Subcutaneous preadipocyte (primary cell): ENCODE measurements around the gene PAK6. TPM values are rescaled to one million over a fixed set of nuclear protein-coding genes. Genes with fewer than 3 reads are reported as not detected.

Experiments used
- total RNA-seq: library from RNA; depleted of rRNA; stranded (reverse); fragments of >200 nt; gene quantifications from 2 replicates; pipeline ENCODE4 v1.2.3, GENCODE V29; 2012

PAK6 gene
- not detected in 2 replicates for total RNA-seq

DNA sequence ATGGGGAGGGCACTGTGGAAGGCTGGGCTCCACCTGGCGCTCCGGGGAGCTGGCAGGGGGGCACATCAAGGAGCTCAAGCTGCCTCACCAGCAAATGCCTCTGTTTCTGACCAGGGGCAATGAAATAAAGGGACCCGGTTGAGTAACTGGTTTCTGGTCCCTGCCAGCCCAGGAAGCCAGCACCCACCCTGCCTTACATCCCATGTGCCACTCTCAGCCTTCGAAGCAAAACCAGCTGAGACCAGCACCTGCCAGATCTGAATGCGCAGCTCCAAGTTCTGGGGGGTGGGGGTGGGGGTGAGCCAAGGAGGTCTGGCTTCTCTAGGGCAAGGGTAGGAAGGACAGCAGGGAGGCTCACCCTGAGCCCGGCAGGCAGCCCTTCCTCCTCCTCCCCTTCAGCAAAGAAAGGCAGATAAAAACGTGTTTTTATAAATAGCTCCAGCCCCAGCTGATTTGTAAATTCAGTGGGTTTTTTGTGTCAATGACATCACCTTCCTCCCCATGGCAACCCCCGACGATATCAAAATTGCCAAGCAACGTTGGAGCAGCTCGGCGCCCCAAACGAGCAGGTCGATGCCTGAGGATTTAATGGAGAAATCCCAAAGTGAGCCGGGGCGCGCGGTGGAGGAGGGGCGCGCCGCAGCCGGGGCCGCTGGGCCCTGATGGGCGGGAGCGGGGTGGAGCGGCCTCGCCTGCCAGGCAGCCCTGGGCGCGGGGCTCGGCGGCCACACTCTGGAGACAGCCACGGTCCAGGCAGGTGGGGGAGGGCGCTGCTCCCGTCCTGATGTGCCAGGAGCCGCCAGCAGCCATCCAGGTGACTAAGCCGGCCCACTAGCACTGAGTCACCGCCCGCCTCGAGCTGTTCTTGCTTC is at the start of gene PAK6:
Gene PAK6, plus strand, starts transcription at position 532 of the 872 bp plus-strand sequence. CDS start 25,723 bp downstream, outside the sequence.

DNA sequence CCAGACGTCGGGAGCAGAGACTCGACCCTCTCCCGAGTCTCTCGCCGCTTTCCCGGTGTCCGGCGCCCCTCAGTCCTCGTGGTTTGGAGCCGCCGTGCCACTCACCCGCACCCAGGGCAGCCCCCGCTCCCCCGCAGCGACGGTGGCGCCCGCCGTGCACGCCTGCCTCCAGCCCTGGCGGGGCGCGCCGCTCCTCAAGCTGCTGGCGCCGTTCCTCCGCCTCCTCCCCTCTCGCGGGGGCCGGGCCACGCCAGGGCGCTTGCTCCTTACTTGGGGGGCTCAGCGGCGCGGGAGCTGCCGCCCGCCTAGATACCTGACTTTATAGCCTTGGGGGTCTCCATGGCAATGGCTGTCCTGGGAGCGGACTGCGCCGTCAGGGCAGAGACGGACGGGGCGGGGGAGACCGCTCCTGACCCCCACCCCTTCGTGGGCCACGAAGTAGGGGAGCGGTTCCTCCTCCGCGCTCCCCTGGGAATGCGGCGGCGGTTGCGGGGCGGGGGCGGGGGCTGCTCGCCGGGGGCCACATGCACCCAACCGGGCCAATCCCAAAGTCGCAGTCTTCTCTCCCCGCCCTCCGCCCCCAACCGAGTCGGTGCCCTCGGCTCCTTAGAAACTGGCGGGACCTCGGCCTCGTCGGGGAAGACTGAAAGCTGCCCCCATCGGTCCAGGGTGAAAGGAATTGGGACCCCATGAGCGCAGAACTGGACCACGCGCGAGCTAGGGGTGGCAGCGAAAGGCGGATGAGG is 44.2 kb downstream of the PAK6 start, which contains the start of gene ANKRD63:
Gene ANKRD63, minus strand, starts transcription at position 196 of the 746 bp plus-strand sequence. CDS start 478 bp downstream, outside the sequence.

DNA sequence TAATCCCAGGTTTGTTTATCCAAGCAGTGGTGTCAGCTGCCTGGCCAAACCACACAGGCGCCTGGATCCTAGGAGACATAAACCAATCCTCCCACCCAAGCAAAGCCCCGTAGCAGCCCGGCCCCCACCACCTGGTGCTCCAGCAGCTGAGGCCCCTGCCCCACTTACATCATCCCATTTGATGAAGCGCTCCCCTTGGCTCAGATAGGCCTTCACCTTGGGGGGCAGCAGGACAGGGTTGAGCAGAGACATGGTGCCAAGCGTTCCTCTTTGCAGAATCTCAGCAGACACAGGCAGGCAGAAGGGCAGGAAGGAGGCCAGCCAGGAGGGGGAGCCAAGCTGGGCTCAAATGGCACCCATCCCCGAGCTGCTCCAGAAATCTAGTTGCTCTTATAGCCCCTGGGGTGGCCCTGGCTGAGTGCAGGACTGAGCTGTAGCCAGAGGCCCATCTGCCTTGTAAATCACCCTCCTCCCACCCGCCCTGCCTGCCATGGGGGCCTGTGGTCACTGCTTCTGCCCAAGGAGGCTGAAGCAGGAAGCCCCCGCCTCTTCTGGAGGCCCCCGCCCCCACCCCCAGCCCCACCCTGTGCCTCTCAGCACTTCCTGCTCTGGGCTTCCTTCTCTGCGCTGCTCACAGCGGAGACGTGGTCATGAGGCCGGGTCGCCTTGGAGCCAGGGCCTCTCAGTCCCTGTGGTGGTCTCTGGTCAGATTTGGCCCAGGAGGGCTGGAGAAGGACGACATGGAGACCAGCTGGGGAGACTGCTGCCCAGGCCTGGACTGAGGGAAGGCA is 68.8 kb downstream of the PAK6 start, which contains the start of gene PLCB2:
Gene PLCB2, minus strand, starts transcription at position 515 of the 791 bp plus-strand sequence. Its CDS starts 263 bp downstream, at position 252.

DNA sequence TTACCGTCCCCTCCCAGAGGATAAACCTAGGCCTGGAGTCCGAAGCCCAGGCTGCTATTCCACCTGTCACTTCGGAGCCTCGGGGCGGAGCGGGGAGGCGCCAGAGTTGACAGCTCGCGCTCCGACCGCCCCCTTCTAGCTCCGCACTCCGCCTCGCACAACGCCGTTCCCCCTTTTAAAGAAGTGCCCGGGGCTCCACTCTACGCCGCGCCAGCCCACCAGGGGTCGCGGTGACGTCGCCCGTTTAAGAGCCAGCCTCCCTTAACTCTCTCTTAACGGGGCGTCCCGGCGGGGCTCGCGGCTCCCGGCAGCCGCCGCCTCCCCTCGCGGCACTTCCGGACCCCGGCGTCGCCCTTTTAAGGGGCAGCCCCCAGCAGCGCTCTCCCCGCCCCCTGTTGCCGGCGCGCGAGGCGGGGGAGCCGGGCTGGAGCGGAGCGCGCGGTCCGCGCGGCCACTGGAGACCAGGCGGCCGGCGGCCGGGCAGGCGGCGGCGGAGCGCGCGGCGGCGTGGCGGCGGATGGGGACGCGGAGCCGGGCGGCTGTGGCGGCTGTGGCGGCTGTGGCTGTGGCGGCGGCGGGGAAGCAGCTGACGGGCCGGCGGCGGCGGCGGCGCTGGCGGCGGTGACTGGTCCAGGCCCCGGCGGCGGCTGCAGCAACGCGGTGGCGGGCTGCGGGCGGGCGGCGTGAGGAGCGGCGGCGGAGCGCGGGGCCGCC is 84.5 kb downstream of the PAK6 start, which contains the start of gene INAFM2:
Gene INAFM2, plus strand, starts transcription at position 454 of the 714 bp plus-strand sequence. CDS start 364 bp downstream, outside the sequence.

Other genes with a start within 250 kb of the PAK6 start
- gene SRP14, start 199.9 kb upstream of the PAK6 start, total RNA-seq, result 69.6 and 75.3 TPM in 2 replicates
- under 0.01 and 0.20 TPM in 2 replicates for gene BMF, start 130.2 kb upstream of the PAK6 start, total RNA-seq
- gene BUB1B, start 78.0 kb upstream of the PAK6 start, total RNA-seq, result 18.4 and 40.1 TPM in 2 replicates
- not detected in 2 replicates for gene ANKRD63, start 44.0 kb downstream of the PAK6 start, total RNA-seq
- gene PLCB2, start 68.9 kb downstream of the PAK6 start, total RNA-seq, result 0.73 and 0.78 TPM in 2 replicates
- gene INAFM2, start 84.6 kb downstream of the PAK6 start, total RNA-seq, result 2.6 and 7.2 TPM in 2 replicates
- gene CCDC9B, start 101.9 kb downstream of the PAK6 start, total RNA-seq, result 2.7 and 2.9 TPM in 2 replicates
- gene PHGR1, start 112.0 kb downstream of the PAK6 start, total RNA-seq, result not detected in 2 replicates
- under 0.01 and 0.20 TPM in 2 replicates for gene DISP2, start 119.2 kb downstream of the PAK6 start, total RNA-seq
- gene KNSTRN, start 143.7 kb downstream of the PAK6 start, total RNA-seq, result 46.3 and 82.5 TPM in 2 replicates
- 37.5 and 38.9 TPM in 2 replicates for gene IVD, start 166.7 kb downstream of the PAK6 start, total RNA-seq
- gene BAHD1, start 201.9 kb downstream of the PAK6 start, total RNA-seq, result 8.5 and 10.9 TPM in 2 replicates
- 9.6 and 10.0 TPM in 2 replicates for gene CHST14, start 231.9 kb downstream of the PAK6 start, total RNA-seq